Adrenal gland (tissue), 12 donors: Measurements from ENCODE around the gene CROCC. TPM values are rescaled to one million over a fixed set of nuclear protein-coding genes. Genes with fewer than 3 reads are reported as not detected.
"Not testable (repeated sequence)": the region's sequence is repeated elsewhere in the genome, so short reads cannot be mapped to it uniquely, and the experiment has no call there.

Experiments used
- DNase-seq, 7 donors: peaks; one replicate each; pipeline ENCODE4 v3.0.0-alpha.2; 2019 to 2020
- H3K27ac ChIP-seq, 5 donors: fragments of 200-600 bp; sonication (generic) in 4 of 5; 1 replicate in 3 of 5; 2 replicates in 2 of 5; pipeline versions ENCODE4 v1.5.1 to v1.8.0; 2016 to 2020; ENCODE audit warnings: mild to moderate bottlenecking in 1 of 5
- H3K27me3 ChIP-seq: fragments of 200-600 bp; 2 replicates; pipeline ENCODE4 v1.8.0; 2021
- H3K36me3 ChIP-seq, 2 donors: fragments of 200-600 bp; replicated peaks in 1 of 2; 1 replicate in 1 of 2; 2 replicates in 1 of 2; pipeline versions ENCODE4 v1.5.1 to v1.8.0; 2018 to 2022
- H3K4me1 ChIP-seq, 2 donors: fragments of 200-600 bp; replicated peaks in 1 of 2; 1 replicate in 1 of 2; 2 replicates in 1 of 2; pipeline versions ENCODE4 v1.5.1 to v1.8.0; 2018 to 2021
- H3K4me3 ChIP-seq, 4 donors: fragments of 200-600 bp; sonication (generic) in 3 of 4; one replicate each; pipeline ENCODE4 v1.5.1; 2016 to 2018
- H3K9me3 ChIP-seq, 3 donors: fragments of 200-600 bp; sonication (generic) in 1 of 3; replicated peaks in 1 of 3; 1 replicate in 2 of 3; 2 replicates in 1 of 3; pipeline versions ENCODE4 v1.5.1 to v1.8.0; 2016 to 2021
- CTCF ChIP-seq, 6 experiments: fragments of 450-650 bp in 4 of 6; fragments of 200-600 bp in 2 of 6; sonication (generic) in 1 of 6; IDR thresholded peaks; 1 replicate in 5 of 6; 2 replicates in 1 of 6; pipeline versions ENCODE4 v1.5.1 to v1.8.0; 2016 to 2021; ENCODE audit warnings: antibody characterized with exemption in 6 of 6, mild to moderate bottlenecking in 2 of 6, moderate library complexity in 1 of 6
- POLR2A ChIP-seq, 2 donors: fragments of 450-650 bp; IDR thresholded peaks; one replicate each; pipeline ENCODE4 v1.6.1; 2017; ENCODE audit warnings: antibody characterized with exemption in 2 of 2, mild to moderate bottlenecking in 2 of 2, moderate library complexity in 1 of 2
- WGBS, 4 donors: extraction: QIAGEN DNeasy Blood & Tissue Kit in 2 of 4; methylation state at CpG; one replicate each; pipeline versions ENCODE4 v1.1.5 to v1.1.7; 2013 to 2017; 5-methylcytosine and 5-hydroxymethylcytosine counted together
- intact Hi-C, 2 donors: fragments of 100-400 bp; cut with DNase I; formaldehyde crosslinking; loops; one replicate each; pipeline versions ENCODE4 v1.14.1 to v1.15.0; 2022 to 2023
- polyA plus RNA-seq, 3 donors: library from polyadenylated mRNA; stranded (reverse); fragments of 200-250 nt in 2 of 3; fragments of 350-450 nt in 1 of 3; fragmentation: Illumina TruSeq in 1 of 3; extraction: RNeasy Lipid Tissue Mini Kit (QIAGEN cat#74804) in 1 of 3; gene quantifications; one replicate each; pipeline ENCODE4 v1.2.3, GENCODE V29; 2013 to 2014
- total RNA-seq, 9 donors: library from RNA; depleted of rRNA in 4 of 9; stranded (reverse); fragments of >200 nt in 4 of 9; fragments of 120-200 nt in 1 of 9; fragmentation: NEBNext Ultra II Directional in 1 of 9; extraction: Animal tissue kit (Norgen Biotek cat#: 25700) in 1 of 9; gene quantifications; one replicate each; pipeline versions ENCODE4 v1.1.0 to v1.2.4, GENCODE V29; 2013 to 2023
- donor health status: healthy with polysubstance abuse.
- donor health status: Bipolar disorder and iron deficiency.
- donor health status: DM: yes; HTN: yes; CAD: no.
- donor health status: DM: no; HTN: no; CAD: no.
- donor health status: DM: no; HTN: no; CAD: no.
- donor health status: DM: yes; HTN: yes; CAD: no.

CROCC gene
- total and polyA plus RNA-seq, 12 donors: 2.3 to 151 (median 19.2) TPM

- no peaks in the 10 kb centered on the region for H3K9me3 ChIP-seq
- TF ChIP-seq POLR2A (IDR thresholded peaks at IDR 0.05) (no peak), CTCF (IDR thresholded peaks at IDR 0.05) (peak in 1 of 6 experiments; percentile 32)
- DNase-seq: no peak
- 54 to 83% (median 63%) methylated on average over 2 of the region's 2 CpGs for WGBS, 4 donors
- no peak overlapping the region for H3K27ac ChIP-seq
- H3K27me3 ChIP-seq: no peaks in the 10 kb centered on the region
- no peaks in the 10 kb centered on the region for H3K36me3 ChIP-seq
- no peak overlapping the region for H3K4me3 ChIP-seq
- peaks cover 0 to 9% of the 10 kb centered on the region in 2 donors for H3K4me1 ChIP-seq
- intact Hi-C loops: no loop called here
Observed at GRCh38 chr1:16900751-16901150, 21.0 kb upstream of the CROCC start.

GRCh38 chr1:16901371-16901770 is 20.4 kb upstream of the CROCC start:
- H3K27ac ChIP-seq, H3K4me3 ChIP-seq, H3K9me3 ChIP-seq, H3K36me3 ChIP-seq, intact Hi-C loops, H3K27me3 ChIP-seq, H3K4me1 ChIP-seq: not testable (repeated sequence)
- WGBS, 4 donors: 46 to 68% (median 53%) methylated on average over 2 of the region's 2 CpGs
- peak in 1 of 7 donors; percentile 47 for DNase-seq

GRCh38 chr1:16903054-16903453 is 18.7 kb upstream of the CROCC start:
- Histone ChIP-seq H3K4me3 (no peak overlapping the region), H3K36me3 (no peaks in the 10 kb centered on the region), H3K4me1 (peaks cover 0 to 5% of the 10 kb centered on the region in 2 donors), H3K27me3 (no peaks in the 10 kb centered on the region), H3K9me3 (peaks cover 0 to 5% (median 0%) of the 10 kb centered on the region in 3 donors), H3K27ac (peak overlapping the region in 4 of 5 donors; percentile 89 to 99 (median 96))
- DNase-seq: peak in 2 of 7 donors; percentile 48 to 52
- TF ChIP-seq CTCF (IDR thresholded peaks at IDR 0.05) (no peak), POLR2A (IDR thresholded peaks at IDR 0.05) (peak in 1 of 2 donors; percentile 19)
- intact Hi-C loops: no loop called here
- 52 to 74% (median 67%) methylated on average over 2 of the region's 2 CpGs for WGBS, 4 donors

GRCh38 chr1:16903458-16903796 is 18.3 kb upstream of the CROCC start:
- DNase-seq: no peak
- Histone ChIP-seq H3K27ac (peak overlapping the region; percentile 89 to 99 (median 96)), H3K9me3 (peaks cover 0 to 5% (median 0%) of the 10 kb centered on the region in 3 donors)

More at GRCh38 chr1:16903458-16903796, 18.3 kb upstream of the CROCC start:
- no peak for TF ChIP-seq CTCF (IDR thresholded peaks at IDR 0.05)
- peak in 1 of 2 donors; percentile 19 for TF ChIP-seq POLR2A (IDR thresholded peaks at IDR 0.05)
- peaks cover 0 to 5% of the 10 kb centered on the region in 2 donors for H3K4me1 ChIP-seq
- intact Hi-C loops: no loop called here
- H3K27me3 ChIP-seq: no peaks in the 10 kb centered on the region
- no peaks in the 10 kb centered on the region for H3K36me3 ChIP-seq
- peak overlapping the region in 2 of 4 donors; percentile 32 to 44 for H3K4me3 ChIP-seq
